GM19035 (cell line): ENCODE data around the gene SLC19A1.
"Not testable (repeated sequence)": the region's sequence is repeated elsewhere in the genome, so short reads cannot be mapped to it uniquely, and the experiment has no call there.

Experiments used
- ATAC-seq: cut with Tn5 transposase; IDR thresholded peaks from one replicate; pipeline ENCODE4 v1.9.1; 2021; ENCODE audit not compliant: unreplicated experiment

Gene SLC19A1

DNA sequence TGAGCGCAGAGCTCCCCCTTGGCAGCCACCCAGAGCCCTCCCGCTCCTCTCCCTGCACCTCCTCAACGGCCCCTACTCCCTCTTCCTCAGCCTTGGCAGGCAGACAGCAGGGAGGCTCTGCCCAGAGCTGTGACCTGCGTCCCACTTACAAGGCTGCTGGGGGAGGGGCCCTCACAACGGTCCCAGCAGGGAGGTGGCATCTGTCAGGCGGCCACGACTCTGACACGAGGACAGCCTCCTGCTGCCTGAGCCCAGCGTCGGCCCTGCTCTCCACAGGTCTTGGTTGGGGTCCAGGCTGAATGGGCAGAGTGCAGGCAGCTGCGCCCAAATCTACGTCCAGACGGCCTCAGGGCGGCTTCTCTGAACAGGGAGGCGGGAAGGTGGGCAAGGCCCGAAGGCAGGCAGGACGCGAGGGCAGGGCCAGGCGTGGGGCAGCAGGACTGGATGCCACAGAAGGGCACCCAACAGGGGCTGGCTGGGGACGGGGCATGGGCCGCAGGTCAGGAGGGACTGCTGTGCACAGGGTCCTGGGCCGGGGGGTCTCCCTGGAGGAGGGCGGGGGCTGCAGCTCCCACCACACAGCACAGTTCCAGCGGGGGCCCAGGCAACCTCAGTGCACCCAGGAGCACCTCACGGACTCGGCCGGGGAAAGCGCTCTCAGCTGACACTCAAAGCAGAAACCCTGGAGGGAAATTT lies 7.5 kb downstream of the SLC19A1 start:
- no peak for ATAC-seq

DNA sequence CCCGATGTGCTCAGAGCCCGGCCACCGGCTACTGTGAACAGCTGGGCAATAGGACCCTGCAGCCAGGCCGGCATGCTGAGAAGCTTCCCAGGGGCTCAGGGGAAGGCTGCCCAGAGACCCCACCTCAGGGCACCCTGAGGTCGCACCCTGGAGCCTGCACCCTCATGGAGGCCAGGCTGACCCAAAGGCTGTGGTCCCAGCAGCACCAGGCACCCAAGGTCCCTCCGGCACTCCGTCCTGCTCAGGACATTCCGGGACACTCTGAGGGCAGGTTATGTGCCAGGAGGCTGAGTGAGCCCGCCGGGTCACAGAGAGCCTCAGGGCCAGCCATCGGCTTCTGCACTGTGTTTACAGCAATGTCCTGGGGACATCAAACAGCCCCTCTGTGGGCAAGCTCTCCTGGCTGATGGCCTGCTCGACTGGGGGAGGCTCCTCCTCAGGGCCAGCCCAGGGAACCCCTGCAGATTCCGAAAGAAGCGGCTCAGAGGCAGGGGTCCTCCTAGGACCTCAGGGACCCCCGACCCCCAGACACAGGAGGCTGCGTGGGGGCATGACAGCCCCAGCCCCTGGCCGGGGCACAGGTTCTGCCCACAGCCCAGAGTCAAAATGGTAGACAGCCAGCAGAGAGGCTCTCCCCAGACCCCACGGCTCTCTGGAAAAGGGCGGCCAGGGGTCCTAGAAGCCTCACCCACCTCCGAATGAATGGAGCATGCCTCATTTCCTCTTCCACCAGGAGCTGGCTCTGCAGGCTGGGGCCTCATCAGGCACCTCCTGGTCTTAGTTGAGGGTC lies 8.2 kb downstream of the SLC19A1 start:
- no peak for ATAC-seq

DNA sequence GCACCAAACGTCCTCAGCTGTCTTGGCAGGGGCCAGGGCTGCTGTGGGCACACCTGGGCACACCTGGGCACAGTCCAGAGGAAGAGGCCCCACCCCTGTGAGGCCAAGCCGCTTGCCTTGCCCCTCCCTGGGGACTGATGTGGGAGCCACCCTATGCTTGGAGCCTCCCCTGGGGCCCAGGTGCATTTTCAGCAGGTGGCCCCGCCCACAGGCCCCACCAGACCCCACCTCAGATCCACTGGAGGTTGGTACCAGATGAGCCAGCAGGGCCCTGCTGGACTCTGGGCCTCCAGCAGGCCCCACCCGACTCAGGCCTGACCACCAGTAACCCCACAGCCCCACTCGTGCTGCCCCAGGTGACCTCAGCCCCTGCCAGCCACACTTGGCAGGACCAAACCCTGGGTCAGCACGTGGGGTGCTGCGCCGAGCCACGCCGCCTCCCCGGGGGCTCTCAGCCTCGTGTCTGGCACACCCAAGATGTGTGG lies 8.8 kb downstream of the SLC19A1 start:
- ATAC-seq = no peak

DNA sequence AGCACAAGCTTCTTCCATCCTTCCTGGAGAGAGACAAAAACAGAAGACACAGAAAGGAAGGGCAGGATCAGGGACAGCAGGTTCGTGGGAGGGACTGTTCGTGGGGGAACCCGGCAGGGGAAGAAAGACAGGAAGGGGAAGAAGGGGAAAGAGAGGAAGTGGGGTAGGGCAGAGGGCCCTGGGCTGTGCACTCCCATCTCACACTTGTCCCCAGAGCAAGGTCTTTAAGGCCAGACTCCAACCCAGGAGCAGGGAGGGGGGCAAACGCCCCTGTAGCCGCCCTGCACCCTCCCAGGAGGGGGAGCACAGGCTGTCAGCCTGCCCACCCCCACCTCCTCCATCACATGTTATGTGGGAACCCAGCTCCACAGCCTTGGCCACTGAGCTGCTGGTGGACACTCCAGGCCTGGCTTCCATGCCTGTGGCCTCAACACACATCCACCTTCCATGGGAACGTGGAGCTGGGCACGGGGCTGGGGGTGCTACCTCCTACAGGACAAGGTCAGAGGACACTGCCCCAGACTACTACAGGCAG lies 9.3 kb downstream of the SLC19A1 start:
- ATAC-seq = no peak

DNA sequence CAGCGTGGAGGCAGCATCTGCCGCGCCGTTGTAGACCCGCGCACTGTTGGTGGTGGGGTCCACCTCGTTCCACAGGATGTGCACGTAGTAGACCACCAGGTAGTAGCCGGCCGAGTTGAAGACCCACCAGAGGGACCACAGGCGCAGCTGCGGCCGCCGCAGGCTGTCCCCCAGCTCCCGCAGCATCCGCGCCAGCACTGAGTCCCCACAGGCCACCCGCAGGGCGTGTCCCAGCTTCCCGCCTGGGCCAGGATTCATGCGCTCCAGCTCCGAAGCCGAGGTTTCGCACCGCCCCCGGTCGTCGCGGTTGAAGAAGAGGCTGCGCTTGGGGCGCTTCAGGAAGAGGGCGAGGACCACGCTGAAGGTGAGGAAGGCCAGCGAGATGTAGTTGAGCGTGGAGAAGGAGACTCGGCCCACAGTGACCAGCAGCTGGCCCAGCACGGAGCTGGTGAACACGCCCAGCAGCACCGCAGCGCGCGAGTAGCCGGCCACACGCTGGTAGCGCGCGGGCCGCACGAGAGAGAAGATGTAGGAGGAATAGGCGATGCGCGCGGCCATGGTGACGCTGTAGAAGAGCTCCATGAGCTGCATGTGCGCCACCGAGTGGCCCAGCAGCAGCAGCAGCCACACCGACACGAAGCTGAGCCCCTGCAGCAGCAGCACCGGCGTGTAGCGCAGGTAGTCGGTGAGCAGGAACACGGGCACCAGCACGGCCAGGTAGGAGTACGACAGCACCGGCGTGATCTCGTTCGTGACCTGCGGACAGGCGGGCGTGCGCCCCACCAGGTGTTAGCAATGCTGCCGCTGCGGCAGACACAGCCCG lies 10.6 kb downstream of the SLC19A1 start:
- ATAC-seq = no peak

DNA sequence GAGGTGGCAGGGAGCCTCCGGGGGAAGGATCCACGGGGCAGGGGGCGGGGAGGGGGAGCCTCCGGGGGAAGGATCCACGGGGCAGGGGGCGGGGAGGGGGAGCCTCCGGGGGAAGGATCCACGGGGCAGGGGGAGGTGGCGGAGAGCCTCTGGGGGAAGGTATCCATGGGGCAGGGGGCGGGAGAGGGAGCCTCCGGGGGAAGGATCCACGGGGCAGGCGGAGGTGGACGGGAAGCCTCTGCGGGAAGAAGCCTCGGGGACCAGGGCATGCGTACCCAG lies 11.2 kb downstream of the SLC19A1 start:
- ATAC-seq = not testable (repeated sequence)

DNA sequence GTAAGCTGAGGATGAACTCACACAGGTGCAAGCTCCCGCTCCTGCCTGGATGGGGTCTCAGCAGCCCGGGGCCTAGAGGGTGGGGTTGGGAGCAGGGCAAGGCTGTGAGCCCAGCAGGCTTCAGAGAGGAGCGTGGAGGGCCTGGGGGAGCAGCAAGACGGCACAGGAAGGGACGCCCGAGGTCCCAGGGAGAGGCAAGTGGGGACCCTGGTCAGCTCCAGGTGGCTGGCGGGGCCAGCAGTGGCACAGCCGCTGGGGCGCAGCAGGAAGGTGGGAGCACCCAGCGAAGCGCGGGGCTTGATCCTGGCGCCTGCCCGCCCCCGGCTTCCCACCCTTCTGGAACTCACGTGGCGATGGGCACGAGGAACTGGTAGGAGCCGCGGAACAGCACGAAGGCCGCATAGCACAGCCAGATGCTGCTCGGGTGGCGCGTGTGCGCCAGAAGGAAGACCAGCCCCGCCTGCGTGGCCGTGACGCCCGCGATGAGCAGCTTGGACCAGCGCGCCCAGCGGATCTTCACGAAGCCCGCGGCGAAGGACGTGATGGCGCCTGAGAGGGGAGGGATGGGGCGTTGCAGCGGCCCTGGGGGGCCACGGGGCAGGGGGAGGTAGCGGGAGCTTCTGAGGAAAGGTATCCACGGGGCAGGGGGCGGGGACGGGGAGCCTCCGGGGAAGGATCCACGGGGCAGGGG lies 11.7 kb downstream of the SLC19A1 start:
- ATAC-seq = no peak

DNA sequence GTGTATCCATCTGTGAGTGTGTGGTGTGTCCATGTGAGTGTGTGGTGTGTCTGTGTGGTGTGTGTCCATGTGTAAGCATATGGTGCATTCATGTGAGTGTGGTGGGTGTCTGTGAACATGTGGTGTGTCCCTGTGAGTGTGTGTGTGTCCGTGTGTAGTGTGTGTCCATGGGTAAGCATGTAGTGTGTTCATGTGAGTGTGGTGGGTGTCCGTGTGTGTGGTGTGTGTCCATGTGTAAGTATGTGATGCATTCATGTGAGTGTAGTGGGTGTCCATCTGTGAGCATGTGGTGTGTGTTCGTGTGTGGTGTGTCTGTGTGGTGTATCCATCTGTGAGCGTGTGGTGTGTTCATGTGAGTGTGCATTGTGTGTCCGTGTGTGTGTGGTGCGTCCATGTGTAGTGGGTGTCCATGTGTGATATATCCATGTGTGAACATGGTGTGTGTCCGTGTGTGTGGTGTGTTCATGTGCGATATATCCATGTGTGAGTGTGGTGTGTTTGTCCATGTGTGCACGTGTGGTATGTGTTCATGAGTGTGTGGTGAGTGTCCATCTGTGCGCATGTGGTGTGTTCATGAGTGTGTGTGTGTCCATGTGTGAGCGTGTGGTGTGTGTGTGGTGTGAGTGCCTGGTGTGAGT lies 12.3 kb downstream of the SLC19A1 start:
- no peak for ATAC-seq

DNA sequence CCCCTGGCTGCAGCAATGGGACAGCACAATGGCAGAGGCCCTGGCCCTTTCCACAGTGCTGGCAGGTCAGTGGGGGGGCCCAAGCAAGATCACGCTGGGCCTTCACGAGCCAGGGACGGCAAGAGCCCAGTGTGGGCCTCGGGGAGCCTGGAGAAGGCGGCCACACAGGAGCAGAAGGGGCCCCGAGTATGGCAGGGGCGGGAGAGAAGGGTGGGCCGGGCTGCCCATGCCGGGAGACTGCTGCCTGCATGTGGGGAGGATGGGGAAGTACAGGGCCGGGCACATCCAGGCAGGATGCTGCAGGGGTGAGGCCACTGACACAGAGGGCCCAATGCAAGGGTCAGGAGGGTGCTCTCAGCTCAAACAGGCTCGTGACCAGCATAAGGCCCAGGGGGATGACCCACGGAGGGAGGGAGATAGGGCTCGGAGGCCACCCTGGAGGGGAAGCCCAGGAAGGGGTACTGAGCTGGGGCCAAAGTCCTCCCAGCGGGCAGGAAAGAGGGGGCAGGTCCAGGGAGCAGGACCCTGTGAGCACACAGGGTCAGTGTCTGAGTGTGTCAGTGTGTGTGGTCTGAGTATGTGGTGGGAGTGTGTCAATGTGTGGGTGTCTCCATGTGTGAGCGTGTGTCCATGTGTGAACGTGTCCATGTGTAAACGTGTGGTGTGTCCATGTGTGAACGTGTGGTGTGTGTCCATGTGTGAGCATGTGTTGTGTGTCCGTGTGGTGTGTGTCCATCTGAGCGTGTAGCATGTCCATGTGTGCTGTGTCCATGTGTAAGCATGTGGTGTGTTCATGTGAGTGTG lies 13.1 kb downstream of the SLC19A1 start:
- ATAC-seq = no peak

DNA sequence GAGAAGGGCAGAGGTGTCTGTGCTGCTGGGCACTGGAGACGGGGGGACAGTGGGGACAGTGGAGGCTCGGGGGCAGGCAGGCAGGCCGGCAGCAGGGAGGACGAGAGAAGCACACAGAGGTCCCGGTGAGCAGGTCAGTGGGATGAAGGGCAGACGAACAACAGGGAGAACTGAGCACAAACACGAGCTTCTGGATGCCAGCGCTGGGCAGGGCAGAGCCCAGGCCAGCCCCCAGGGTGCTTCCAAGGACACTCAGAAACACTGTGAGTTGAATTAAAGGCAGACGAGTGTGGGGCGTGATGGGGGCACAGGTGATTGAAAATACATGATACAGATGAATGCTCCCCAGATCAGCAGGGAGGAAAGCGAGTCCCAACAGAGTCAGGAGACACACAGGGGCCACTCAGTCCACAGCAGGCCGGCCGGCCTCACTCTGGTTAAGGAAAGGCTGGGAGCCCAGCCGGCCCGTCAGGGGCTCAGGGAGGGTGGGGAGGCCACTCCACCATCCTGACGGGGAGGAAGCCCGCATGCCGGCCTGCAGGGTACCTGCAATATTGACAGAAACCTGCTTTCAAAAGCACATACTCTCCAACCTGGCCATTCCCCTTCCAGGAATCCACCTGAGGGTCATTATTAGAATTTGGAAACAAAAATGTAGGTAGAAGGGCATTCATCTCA lies 14.1 kb downstream of the SLC19A1 start:
- no peak for ATAC-seq

DNA sequence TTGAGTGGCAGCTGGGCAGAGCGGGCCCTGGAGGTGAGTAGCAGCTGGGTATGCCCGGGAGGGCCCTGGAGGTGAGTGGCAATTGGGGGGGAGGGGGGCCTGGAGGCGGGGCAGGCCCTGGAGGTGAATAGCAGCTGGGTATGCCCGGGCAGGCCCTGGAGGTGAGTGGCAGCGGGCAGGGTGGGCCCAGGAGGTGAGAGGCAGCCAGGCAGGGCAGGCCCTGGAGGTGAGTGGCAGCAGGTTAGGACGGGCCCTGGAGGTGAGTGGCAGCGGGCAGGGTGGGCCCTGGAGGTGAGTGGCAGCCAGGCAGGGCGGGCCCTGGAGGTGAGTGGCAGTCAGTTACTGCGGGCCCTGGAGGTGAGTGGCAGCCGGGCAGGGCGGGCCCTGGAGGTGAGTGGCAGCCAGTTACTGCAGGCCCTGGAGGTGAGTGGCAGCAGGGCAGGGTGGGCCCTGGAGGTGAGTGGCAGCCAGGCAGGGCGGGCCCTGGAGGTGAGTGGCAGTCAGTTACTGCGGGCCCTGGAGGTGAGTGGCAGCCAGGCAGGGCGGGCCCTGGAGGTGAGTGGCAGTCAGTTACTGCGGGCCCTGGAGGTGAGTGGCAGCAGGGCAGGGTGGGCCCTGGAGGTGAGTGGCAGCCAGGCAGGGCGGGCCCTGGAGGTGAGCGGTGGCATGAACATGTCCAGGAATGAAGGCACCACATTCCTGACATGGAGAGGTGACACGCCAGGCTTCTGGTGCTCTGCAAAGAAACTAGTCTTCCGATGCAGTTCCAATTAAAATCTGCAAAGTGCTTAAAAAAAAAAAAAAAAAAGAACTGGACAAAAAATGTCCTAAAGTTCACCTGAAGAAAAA lies 14.9 kb downstream of the SLC19A1 start:
- not testable (repeated sequence) for ATAC-seq

DNA sequence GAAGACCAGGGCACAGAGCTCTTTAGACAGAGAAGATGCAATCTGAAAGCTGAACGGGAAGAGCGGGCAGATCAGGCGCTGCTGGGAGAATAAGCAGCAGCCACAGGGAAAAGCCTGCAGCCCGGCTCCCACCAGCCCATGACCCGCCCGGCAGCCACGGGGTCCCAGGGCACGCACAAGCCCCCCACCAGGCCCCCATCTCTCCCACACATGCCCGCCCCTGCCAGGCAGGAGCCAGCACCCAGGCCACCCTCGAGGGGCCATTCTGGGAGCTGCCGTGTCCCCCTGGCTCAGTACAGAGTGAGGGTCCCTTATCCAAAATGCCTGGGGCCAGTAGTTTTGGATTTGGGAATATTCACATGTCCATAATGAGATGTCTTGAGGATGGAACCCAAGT lies 16.3 kb downstream of the SLC19A1 start:
- ATAC-seq = no peak

DNA sequence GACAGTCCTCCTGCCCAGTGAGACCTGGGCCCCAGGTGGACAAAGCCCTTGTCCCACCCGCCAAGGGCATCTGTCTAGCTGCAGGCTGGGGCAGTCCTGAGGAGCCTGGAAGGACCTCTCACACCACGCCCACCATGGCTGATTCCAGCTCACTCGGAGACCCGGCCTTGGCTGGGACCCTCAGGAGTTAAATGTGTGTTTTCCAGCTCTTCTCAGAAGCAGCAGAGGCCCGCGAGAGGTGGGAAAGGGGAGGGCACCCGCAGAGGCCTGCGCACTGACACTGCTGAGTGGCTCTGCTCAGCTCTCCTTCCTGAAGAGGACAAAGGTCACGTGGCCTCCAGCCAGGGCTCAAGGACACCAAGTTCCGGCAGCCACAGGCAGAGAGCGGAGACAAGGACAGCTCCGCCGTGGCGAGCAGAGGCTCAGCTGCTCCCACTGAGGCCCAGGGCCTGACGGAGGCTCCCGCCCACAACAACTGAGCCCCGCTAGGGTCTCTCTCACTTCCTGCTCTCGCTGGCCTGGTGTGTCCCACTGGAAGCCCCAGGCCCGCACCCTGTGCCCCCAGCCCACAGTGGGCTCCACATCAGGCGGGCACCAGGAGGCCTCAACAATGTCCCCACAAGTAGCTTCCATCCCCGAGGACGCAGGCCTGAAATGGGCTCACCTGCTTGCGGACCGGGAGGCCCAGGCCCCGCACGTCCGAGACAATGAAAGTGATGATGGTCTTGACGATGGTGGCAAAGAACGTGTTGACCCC lies 16.9 kb downstream of the SLC19A1 start:
- no peak for ATAC-seq

DNA sequence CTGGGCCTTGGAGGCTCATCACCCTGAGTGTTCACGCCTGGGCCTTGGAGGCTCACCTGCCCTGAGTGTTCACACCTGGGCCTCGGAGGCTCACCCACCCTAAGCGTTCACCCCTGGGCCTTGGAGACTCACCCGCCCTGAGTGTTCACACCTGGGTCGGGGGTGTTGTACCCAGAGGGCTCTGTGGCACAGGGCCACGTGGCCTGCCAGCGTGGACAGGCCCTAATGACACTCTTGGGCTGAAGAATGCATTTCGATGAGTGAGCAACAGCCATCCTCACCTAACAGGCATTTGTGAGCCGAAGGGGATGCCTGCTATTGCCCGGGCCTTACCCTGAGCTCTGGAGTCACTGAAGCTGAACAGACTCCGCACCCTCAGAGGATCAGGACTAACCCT lies 17.5 kb downstream of the SLC19A1 start:
- no peak for ATAC-seq

DNA sequence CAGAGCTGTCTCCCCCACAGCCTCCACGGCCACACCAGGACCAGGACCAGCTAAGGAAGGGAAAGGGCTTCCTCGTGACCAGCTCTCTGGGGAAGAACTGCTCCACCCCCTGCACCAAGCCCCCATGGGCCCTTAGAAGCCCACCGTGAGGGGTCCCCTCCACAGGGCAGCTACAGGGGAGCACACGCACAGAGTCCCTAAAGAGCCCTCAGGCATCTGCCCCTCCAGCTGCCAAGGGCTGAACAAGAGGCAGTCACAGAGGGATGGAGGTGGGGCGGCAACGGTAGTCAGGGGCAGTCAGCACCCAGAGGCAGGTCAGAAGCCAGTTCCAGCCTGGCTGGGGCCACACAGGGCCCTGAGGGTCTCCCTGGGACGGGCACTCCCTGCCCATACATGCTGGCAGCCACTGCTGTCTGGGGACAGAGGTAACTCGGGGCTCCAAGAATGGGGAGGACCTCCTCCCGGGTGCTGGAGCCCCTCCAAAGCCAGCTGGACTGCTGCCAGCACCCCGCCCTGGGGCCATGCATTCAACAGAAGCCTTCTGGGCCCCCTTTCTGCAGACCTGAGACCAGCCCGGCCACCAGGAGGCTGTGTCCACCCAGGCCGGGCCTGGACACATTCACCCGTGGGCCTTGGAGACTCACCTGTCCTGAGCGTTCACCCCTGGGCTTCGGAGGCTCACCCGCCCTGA lies 18.7 kb downstream of the SLC19A1 start:
- no peak for ATAC-seq

DNA sequence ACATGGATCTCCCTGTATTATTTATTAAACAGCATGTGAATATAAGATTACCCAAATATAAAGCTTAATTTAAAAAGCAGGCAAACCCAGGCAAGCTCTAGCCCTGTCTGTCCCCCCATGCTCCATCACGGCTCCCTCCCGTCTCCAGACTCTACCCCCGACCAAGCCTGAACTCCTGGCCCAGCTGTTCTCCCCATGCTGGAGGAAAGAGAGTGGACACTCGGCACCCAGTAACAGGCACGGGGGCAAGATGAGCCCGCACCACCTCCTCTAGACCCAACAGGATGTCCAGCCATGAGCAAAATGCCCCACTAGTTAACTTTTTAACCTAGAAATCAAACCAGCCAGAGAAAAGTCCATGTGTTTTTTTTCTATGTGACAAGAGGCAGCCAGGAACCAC lies 19.3 kb downstream of the SLC19A1 start:
- no peak for ATAC-seq

DNA sequence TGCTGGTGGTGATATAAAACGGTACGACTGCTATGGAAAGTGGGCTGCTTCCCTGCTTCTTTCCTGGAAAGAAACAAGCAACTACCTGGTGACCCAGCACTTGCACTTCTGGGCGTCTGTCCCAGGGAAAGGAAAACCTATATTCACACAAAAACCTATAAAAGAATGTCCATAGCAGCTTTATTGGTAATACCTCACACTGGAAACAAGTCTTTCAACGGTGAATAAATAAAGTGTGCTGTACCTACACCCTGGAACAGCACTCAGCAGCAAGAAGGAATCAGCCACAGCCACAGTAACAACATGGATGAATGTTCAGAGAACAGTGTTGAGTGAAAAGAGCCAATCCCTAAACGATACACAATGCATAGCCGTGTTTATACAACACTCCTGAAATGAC lies 19.9 kb downstream of the SLC19A1 start:
- ATAC-seq = no peak
